AG04450 (cell line): Measurements from ENCODE around the gene ARHGAP20. TPM values are rescaled to one million over a fixed set of nuclear protein-coding genes. Genes with fewer than 3 reads are reported as not detected.

Source experiments
- CTCF ChIA-PET: fragments of 300-600, 350-600 bp; formaldehyde crosslinking; extraction: SDS; loops from one replicate; lab custom pipeline; 2022; ENCODE audit warnings: antibody characterized with exemption, inconsistent platforms; lab: Charles Lee
- POLR2A ChIA-PET: fragments of 350-600 bp; formaldehyde crosslinking; extraction: SDS; loops from one replicate; lab custom pipeline; 2021; ENCODE audit warnings: antibody characterized with exemption, inconsistent platforms; lab: Yijun Ruan, JAX
- DNase-seq: peaks from one replicate; pipeline ENCODE4 v3.0.0-alpha.2; 2011; ENCODE audit warnings: low read depth, low spot score
- H3K27ac ChIP-seq: one replicate; pipeline ENCODE4 v1.5.1; 2012; ENCODE audit warnings: low read depth, low read length, control low read depth
- H3K27me3 ChIP-seq: one replicate; pipeline ENCODE4 v1.6.0; 2012; ENCODE audit warnings: low read length; ENCODE audit not compliant: control insufficient read depth, insufficient read depth
- H3K4me3 ChIP-seq: 2 replicates; pipeline ENCODE4 v1.5.1; 2011; ENCODE audit warnings: mild to moderate bottlenecking, low read depth, low read length, control low read depth
- H3K9me3 ChIP-seq: 2 replicates; pipeline ENCODE4 v1.5.1; 2012; ENCODE audit warnings: low read length; ENCODE audit not compliant: control insufficient read depth, insufficient read depth
- CTCF ChIP-seq: IDR thresholded peaks from 2 replicates; pipeline ENCODE4 v1.5.1; 2011; ENCODE audit warnings: low read depth, low read length, control low read depth, inconsistent platforms
- polyA plus RNA-seq: library from polyadenylated mRNA; depleted of rRNA; stranded (reverse); fragments of >200 nt; gene quantifications from 2 replicates; pipeline ENCODE4 v1.2.3, GENCODE V29; 2011

ARHGAP20 gene
- polyA plus RNA-seq, 1 experiment = 4.0 TPM

- Histone ChIP-seq H3K27ac (no peak overlapping the region), H3K27me3 (no peaks in the 10 kb centered on the region), H3K9me3 (no peaks in the 10 kb centered on the region), H3K4me3 (no peak overlapping the region)
- TF ChIP-seq CTCF = no peak
- ChIA-PET CTCF (no interaction called here), POLR2A (no interaction called here)
- no peak for DNase-seq
Measured at GRCh38 chr11:110734790-110735189, 22.6 kb upstream of the ARHGAP20 start.

GRCh38 chr11:110730773-110731172 lies 18.5 kb upstream of the ARHGAP20 start:
- CTCF ChIA-PET = no interaction called here
- POLR2A ChIA-PET = no interaction called here
- TF ChIP-seq CTCF = no peak
- no peaks in the 10 kb centered on the region for H3K27me3 ChIP-seq
- H3K4me3 ChIP-seq = no peak overlapping the region
- DNase-seq = no peak
- no peaks in the 10 kb centered on the region for H3K9me3 ChIP-seq
- no peak overlapping the region for H3K27ac ChIP-seq

- ChIA-PET POLR2A (no interaction called here), CTCF (no interaction called here)
- Histone ChIP-seq H3K27ac (no peak overlapping the region), H3K9me3 (no peaks in the 10 kb centered on the region), H3K4me3 (no peak overlapping the region), H3K27me3 (no peaks in the 10 kb centered on the region)
- TF ChIP-seq CTCF = no peak
- DNase-seq = no peak
Measured at GRCh38 chr11:110728883-110729282, 16.6 kb upstream of the ARHGAP20 start.

- no peak for TF ChIP-seq CTCF
- Histone ChIP-seq H3K27me3 (no peaks in the 10 kb centered on the region), H3K4me3 (no peak overlapping the region), H3K9me3 (no peaks in the 10 kb centered on the region), H3K27ac (no peak overlapping the region)
- CTCF ChIA-PET = no interaction called here
- POLR2A ChIA-PET = no interaction called here
- no peak for DNase-seq
Measured at GRCh38 chr11:110728476-110728875, 16.2 kb upstream of the ARHGAP20 start.

GRCh38 chr11:110724358-110724757 lies 12.1 kb upstream of the ARHGAP20 start:
- DNase-seq = no peak
- ChIA-PET CTCF (no interaction called here), POLR2A (no interaction called here)
- Histone ChIP-seq H3K27me3 (no peaks in the 10 kb centered on the region), H3K27ac (no peak overlapping the region), H3K4me3 (no peak overlapping the region), H3K9me3 (no peaks in the 10 kb centered on the region)
- no peak for TF ChIP-seq CTCF
